ENCODE measurements around the gene IL6ST.
"Not testable (repeated sequence)": the region's sequence is repeated elsewhere in the genome, so short reads cannot be mapped to it uniquely, and the experiment has no call there.

The IL6ST gene

DNA sequence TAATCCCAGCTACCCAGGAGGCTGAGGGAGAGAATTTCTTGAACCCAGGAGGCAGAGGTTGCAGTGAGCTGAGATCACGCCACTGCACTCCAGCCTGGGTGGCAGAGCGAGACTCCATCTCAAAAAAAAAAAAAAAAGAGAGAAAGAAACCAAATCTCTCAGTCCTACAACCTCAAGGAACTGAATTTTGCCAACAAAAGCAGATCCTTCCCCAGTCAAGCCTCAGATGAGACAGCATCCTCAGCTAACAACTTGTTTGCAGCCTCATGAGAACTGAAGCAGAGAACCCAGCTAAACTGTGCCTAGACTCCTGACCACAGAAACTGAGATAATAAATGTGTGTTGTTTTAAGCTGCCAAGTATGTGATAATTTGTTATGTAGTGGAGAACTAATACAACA is 7.5 kb upstream of the IL6ST start:
- no peaks in the 10 kb centered on the region for H3K27me3 ChIP-seq (ENCODE audit: control insufficient read depth, insufficient read depth, low read length)
- H3K4me3 ChIP-seq (ENCODE audit: low read length), result no peak overlapping the region
- H3K27ac ChIP-seq (ENCODE audit: low read length), result no peak overlapping the region
- H3K4me1 ChIP-seq (ENCODE audit: control insufficient read depth, low read depth, low read length), result no peaks in the 10 kb centered on the region
- no peak overlapping the region for H3K9ac ChIP-seq (ENCODE audit: low read length)
- no peaks in the 10 kb centered on the region for H3K9me3 ChIP-seq (ENCODE audit: control insufficient read depth, low read depth, low read length)
- no peaks in the 10 kb centered on the region for H3K36me3 ChIP-seq (ENCODE audit: control insufficient read depth, low read depth, low read length)

DNA sequence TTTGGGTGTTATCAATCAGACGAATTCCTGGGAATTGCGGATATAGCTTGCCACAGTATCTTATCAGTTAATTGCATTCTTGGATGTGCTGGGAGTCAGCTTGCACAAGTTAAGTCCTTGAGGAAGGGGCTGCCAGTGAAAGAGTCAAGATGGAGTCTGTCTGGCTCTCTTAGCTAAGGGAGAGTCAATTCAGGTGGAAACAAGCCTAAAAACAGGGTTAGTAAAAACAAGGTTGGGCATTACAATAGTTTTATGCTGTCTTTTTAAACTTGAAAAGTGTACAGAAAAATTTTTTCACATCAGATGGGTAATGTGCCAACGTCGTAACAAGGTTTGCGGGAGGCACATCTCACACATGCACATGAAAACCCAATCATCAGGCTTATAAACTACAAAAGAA is 5.5 kb upstream of the IL6ST start:
- not testable (repeated sequence) for H3K4me1 ChIP-seq (ENCODE audit: control insufficient read depth, low read depth, low read length); H3K27me3 ChIP-seq (ENCODE audit: control insufficient read depth, insufficient read depth, low read length); H3K4me3 ChIP-seq (ENCODE audit: low read length); H3K9ac ChIP-seq (ENCODE audit: low read length); H3K9me3 ChIP-seq (ENCODE audit: control insufficient read depth, low read depth, low read length); H3K27ac ChIP-seq (ENCODE audit: low read length); H3K36me3 ChIP-seq (ENCODE audit: control insufficient read depth, low read depth, low read length)

DNA sequence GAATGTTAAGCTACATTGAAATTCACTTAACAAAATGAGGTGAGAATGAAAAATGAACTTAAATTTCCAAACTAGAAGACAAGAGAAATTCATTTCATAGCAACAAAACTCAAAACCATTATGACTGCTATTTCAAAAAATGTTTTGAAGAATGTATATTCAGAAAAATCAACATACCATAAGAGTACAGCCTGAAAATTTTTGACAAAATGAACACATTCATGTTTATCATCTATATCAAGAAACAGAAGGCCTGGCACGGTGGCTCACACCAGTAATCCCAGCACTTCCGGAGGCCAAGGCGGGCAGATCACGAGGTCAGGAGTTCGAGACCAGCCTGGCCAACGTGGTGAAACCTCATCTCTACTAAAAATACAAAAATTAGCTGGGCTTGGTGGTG is 4.2 kb upstream of the IL6ST start:
- H3K4me1 ChIP-seq (ENCODE audit: control insufficient read depth, low read depth, low read length), result no peaks in the 10 kb centered on the region
- H3K27ac ChIP-seq (ENCODE audit: low read length), result no peak overlapping the region
- H3K9ac ChIP-seq (ENCODE audit: low read length), result no peak overlapping the region
- no peaks in the 10 kb centered on the region for H3K27me3 ChIP-seq (ENCODE audit: control insufficient read depth, insufficient read depth, low read length)
- H3K9me3 ChIP-seq (ENCODE audit: control insufficient read depth, low read depth, low read length), result no peaks in the 10 kb centered on the region
- no peaks in the 10 kb centered on the region for H3K36me3 ChIP-seq (ENCODE audit: control insufficient read depth, low read depth, low read length)
- no peak overlapping the region for H3K4me3 ChIP-seq (ENCODE audit: low read length)

DNA sequence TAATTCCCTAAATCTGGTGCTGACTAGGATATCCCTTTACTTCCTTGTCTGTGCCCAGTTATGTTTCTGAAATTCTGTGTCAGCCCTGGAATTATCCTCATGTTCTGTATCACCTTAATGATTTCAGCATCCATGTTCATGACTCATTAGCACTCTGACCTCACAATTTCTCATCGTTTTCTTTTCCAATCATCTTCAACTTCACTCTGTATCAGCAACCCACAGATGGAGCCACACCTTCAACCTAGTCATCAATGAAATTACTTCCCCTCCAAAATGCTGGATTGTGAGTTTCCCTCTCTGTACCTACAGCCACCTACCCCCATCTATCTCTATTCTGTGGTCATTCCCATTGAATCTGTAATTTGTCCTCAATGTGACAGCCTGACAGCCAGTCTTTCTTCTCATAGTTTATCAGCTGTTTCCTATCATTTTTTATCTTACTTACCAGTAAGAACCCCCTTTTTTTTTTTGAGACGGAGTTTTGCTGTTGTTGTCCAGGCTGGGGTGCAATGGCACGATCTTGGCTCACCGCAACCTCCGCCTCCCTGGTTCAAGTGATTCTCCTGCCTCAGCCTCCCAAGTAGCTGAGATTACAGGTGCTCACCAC is 3.1 kb upstream of the IL6ST start:
- no peaks in the 10 kb centered on the region for H3K36me3 ChIP-seq (ENCODE audit: control insufficient read depth, low read depth, low read length)
- H3K4me3 ChIP-seq (ENCODE audit: low read length), result no peak overlapping the region
- H3K4me1 ChIP-seq (ENCODE audit: control insufficient read depth, low read depth, low read length), result peaks cover 8% of the 10 kb centered on the region
- H3K9me3 ChIP-seq (ENCODE audit: control insufficient read depth, low read depth, low read length), result no peaks in the 10 kb centered on the region
- no peaks in the 10 kb centered on the region for H3K27me3 ChIP-seq (ENCODE audit: control insufficient read depth, insufficient read depth, low read length)
- no peak overlapping the region for H3K27ac ChIP-seq (ENCODE audit: low read length)
- no peak overlapping the region for H3K9ac ChIP-seq (ENCODE audit: low read length)

DNA sequence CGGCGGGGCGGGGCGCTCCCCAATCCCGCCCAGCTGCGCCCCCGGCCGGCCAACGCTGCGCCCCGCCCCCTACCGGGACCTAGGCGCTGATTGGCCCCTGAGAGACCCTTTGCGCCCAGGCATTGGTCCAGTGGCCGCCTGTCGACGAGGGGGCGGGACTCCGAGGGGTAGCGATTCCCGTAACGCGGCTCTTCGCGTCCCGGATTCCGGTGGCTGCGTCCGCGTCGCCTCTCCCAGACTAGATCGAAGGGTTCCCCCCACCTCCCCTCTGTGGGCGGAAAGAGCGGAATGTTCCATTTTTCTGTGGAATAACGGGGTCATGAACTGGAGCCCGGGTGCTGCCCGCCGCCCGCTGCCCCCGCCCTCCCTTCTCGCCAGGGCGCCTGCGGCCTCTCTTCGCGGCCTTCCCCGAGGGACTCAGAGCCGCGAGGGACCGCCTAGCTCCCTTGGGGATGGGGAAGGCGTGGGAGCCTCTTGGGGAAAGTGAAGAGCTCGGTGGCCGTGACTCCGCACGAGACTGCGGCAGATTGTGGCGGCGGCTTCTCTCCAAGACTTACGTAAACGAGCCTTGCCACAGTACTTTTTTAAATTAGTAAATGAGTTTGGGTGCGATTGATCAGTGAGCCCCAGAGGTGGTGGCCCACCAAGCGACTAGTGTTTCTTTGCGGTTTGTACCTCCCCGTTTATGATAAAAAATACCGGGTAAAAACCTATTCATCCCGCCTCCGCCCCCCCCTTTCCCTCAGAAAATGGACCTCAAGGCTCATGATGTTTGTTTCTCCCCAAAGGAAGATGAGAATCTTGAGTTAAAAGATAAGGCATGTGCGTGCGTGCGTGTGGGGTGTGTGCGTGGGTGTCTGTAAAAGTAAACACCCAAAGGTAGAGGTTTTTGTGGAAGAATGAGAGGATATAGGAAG is 493 bp upstream of the IL6ST start:
- H3K27ac ChIP-seq (ENCODE audit: low read length), result no peak overlapping the region
- H3K9ac ChIP-seq (ENCODE audit: low read length), result peak overlapping the region; percentile 87
- peak overlapping the region; percentile 98 for H3K4me3 ChIP-seq (ENCODE audit: low read length)
- no peaks in the 10 kb centered on the region for H3K27me3 ChIP-seq (ENCODE audit: control insufficient read depth, insufficient read depth, low read length)
- H3K36me3 ChIP-seq (ENCODE audit: control insufficient read depth, low read depth, low read length), result no peaks in the 10 kb centered on the region
- no peaks in the 10 kb centered on the region for H3K9me3 ChIP-seq (ENCODE audit: control insufficient read depth, low read depth, low read length)
- peaks cover 8% of the 10 kb centered on the region for H3K4me1 ChIP-seq (ENCODE audit: control insufficient read depth, low read depth, low read length)

DNA sequence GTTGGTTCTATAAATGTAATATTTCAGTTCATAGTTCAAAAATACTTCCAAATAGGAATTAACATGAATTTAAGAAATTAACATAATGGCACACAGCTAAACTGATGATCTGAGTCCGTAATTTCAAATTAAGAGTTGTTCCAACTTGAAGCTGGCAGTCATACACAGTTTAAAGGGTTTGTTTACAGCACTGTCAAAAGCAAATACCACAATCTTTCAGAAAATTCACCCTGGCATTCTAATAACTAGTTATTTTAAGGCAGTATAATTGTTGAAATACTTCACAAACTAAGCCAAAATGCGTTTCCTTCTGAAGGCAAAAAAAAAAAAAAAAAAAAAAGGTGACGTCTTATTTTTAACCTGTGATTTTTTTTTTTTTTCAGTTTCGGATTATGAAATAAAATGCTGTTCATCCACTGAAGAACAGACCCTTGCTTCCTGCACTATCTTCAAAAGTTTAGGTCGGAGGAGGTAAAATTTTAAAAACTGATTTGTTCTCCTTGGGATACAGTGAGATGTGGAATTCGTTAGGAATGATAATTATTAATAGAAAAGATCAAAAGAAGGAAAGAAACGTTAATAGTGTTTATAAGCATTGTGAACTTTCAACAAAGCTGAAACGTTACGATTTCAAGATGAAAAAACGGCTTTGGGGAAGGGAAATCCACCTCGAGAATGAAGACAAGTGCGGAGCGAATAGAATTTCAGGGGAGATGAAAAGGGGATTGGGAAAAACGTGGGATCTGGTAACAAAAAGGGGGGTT is 850 bp downstream of the IL6ST start:
- Histone ChIP-seq H3K9ac (ENCODE audit: low read length) (peak overlapping the region; percentile 87), H3K27me3 (ENCODE audit: control insufficient read depth, insufficient read depth, low read length) (no peaks in the 10 kb centered on the region), H3K27ac (ENCODE audit: low read length) (peak overlapping the region; percentile 85), H3K4me3 (ENCODE audit: low read length) (peak overlapping the region; percentile 98), H3K4me1 (ENCODE audit: control insufficient read depth, low read depth, low read length) (peaks cover 8% of the 10 kb centered on the region), H3K9me3 (ENCODE audit: control insufficient read depth, low read depth, low read length) (no peaks in the 10 kb centered on the region), H3K36me3 (ENCODE audit: control insufficient read depth, low read depth, low read length) (no peaks in the 10 kb centered on the region)

DNA sequence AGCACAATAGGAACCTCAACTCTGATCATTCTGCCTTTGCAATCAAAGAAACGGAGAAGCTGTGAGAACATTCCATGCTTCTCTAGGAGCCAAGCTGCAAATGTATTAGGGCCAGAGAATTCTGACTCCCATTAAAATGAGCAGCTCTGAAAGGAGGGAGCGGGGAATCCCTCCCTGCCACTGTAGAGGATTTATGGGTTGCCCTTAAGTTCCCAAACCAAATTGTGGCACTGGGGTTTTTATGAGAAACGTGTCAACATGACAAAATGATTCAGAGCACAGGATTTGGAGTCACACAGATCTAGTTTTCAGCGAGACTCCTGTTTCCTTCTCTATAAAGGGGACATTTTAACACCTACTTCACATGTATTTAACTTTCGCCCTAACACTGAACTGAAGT is 1.8 kb downstream of the IL6ST start:
- Histone ChIP-seq H3K4me3 (ENCODE audit: low read length) (peak overlapping the region; percentile 98), H3K4me1 (ENCODE audit: control insufficient read depth, low read depth, low read length) (peaks cover 8% of the 10 kb centered on the region), H3K27me3 (ENCODE audit: control insufficient read depth, insufficient read depth, low read length) (no peaks in the 10 kb centered on the region), H3K36me3 (ENCODE audit: control insufficient read depth, low read depth, low read length) (no peaks in the 10 kb centered on the region), H3K27ac (ENCODE audit: low read length) (no peak overlapping the region), H3K9ac (ENCODE audit: low read length) (no peak overlapping the region), H3K9me3 (ENCODE audit: control insufficient read depth, low read depth, low read length) (no peaks in the 10 kb centered on the region)

DNA sequence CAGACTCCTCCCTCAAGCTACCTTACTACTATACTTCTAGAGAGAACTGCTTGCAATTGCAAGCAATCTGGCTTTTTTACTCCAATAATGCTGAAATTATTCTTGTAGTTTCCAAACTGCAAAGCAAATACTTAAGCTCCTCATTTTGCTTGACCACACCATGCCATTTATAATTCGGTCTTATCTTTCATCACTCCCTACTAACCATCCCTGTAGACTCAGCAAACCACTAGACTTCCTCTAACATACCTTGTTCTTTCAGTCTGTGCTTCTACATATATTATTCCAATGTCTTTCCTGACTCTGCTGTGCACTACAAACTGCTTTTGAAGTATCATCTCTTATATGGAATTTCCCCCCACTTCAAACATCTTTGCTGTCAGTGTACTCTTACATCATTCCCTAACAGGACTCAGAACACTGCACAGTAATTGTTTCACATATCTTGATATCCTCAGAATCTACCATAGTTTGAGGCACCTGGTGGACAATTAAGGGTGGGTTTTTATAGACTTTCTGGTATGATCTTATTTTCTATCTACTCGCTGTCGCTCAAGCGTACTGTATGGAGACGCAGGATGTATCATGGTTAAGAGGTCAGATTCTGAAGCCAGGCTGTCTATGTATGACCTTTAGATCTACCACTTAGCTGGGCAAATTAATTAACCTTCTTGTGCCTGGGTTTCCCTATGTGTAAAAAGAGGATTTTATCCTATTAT is 2.8 kb downstream of the IL6ST start:
- no peaks in the 10 kb centered on the region for H3K27me3 ChIP-seq (ENCODE audit: control insufficient read depth, insufficient read depth, low read length)
- peaks cover 8% of the 10 kb centered on the region for H3K4me1 ChIP-seq (ENCODE audit: control insufficient read depth, low read depth, low read length)
- no peaks in the 10 kb centered on the region for H3K36me3 ChIP-seq (ENCODE audit: control insufficient read depth, low read depth, low read length)
- no peak overlapping the region for H3K4me3 ChIP-seq (ENCODE audit: low read length)
- H3K9me3 ChIP-seq (ENCODE audit: control insufficient read depth, low read depth, low read length), result no peaks in the 10 kb centered on the region
- no peak overlapping the region for H3K27ac ChIP-seq (ENCODE audit: low read length)
- H3K9ac ChIP-seq (ENCODE audit: low read length), result no peak overlapping the region

DNA sequence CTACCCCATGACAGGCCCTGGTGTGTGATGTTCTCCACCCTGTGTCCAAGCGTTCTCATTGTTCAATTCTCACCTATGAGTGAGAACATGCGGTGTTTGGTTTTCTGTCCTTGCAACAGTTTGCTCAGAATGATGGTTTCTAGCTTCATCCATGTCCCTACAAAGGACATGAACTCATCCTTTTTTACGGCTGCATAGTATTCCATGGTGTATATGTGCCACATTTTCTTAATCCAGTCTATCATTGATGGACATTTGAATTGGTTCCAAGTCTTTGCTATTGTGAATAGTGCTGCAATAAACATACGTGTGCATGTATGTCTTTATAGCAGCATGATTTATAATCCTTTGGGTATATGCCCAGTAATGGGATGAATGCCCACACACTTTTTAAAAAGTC is 3.9 kb downstream of the IL6ST start:
- H3K27me3 ChIP-seq (ENCODE audit: control insufficient read depth, insufficient read depth, low read length); H3K27ac ChIP-seq (ENCODE audit: low read length); H3K9ac ChIP-seq (ENCODE audit: low read length); H3K4me1 ChIP-seq (ENCODE audit: control insufficient read depth, low read depth, low read length); H3K36me3 ChIP-seq (ENCODE audit: control insufficient read depth, low read depth, low read length); H3K9me3 ChIP-seq (ENCODE audit: control insufficient read depth, low read depth, low read length); H3K4me3 ChIP-seq (ENCODE audit: low read length): not testable (repeated sequence)

DNA sequence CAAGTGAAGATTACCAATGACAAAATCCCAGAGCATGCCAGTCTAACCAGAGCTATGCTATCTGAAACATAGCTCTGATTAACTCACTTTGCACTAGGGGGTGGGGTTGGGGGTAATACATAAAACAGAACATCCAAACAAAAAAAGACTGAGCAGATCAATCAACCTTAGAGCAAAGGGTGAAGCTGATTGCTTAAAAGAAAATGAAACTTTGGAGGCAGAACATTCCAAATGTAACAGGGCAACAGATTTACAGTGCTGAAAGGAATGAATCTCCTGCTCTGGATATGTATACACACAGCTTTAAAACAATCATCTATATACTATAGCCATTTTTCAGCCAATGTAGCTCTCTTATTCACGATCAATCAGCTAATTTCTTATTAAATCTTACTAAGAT is 4.9 kb downstream of the IL6ST start:
- Histone ChIP-seq H3K9ac (ENCODE audit: low read length) (no peak overlapping the region), H3K4me3 (ENCODE audit: low read length) (no peak overlapping the region)

DNA sequence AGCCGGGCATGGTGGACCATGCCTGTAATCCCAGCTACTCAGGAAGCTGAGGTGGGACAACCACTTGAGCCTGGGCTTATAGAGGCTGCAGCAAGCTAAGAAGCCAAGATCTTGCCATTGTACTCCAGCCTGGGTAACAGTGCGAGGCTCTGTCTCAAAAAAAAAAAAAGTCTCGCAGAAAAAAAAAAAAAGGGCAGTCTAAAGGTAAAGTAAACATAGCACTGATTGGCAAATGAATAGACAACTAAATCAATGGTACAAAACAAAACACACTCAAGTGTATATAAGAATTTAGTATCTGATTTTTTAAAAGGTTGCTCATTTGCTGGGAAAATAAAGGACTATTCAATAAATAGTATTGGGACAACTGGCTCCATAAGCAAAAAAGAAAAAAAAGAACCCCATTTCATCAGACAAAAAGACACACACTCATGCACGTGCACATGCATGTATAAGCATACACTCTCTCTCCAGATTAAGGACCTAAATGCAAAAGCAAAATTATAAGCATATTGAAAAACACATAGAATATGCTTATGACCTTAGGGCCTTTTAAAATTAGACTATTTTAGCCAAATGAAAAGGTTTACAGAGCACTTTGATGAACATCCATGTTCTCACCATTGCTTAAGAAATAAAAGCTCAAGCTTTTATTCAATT is 5.7 kb downstream of the IL6ST start:
- H3K4me1 ChIP-seq (ENCODE audit: control insufficient read depth, low read depth, low read length), result peaks cover 8% of the 10 kb centered on the region
- H3K36me3 ChIP-seq (ENCODE audit: control insufficient read depth, low read depth, low read length), result no peaks in the 10 kb centered on the region
- H3K27ac ChIP-seq (ENCODE audit: low read length), result no peak overlapping the region
- no peak overlapping the region for H3K9ac ChIP-seq (ENCODE audit: low read length)
- no peak overlapping the region for H3K4me3 ChIP-seq (ENCODE audit: low read length)
- no peaks in the 10 kb centered on the region for H3K27me3 ChIP-seq (ENCODE audit: control insufficient read depth, insufficient read depth, low read length)
- H3K9me3 ChIP-seq (ENCODE audit: control insufficient read depth, low read depth, low read length), result no peaks in the 10 kb centered on the region

More for the DNA sequence above, 4.9 kb downstream of the IL6ST start:
- no peak overlapping the region for H3K27ac ChIP-seq (ENCODE audit: low read length)
- no peaks in the 10 kb centered on the region for H3K36me3 ChIP-seq (ENCODE audit: control insufficient read depth, low read depth, low read length)
- H3K27me3 ChIP-seq (ENCODE audit: control insufficient read depth, insufficient read depth, low read length), result no peaks in the 10 kb centered on the region
- peaks cover 8% of the 10 kb centered on the region for H3K4me1 ChIP-seq (ENCODE audit: control insufficient read depth, low read depth, low read length)
- no peaks in the 10 kb centered on the region for H3K9me3 ChIP-seq (ENCODE audit: control insufficient read depth, low read depth, low read length)
